ENCODE data around the gene PRUNE1. TPM values are rescaled to one million over a fixed set of nuclear protein-coding genes. Genes with fewer than 3 reads are reported as not detected.

The PRUNE1 gene
- total and polyA plus RNA-seq, 11 donors = 15.1 to 65.3 (median 39.8) TPM

DNA sequence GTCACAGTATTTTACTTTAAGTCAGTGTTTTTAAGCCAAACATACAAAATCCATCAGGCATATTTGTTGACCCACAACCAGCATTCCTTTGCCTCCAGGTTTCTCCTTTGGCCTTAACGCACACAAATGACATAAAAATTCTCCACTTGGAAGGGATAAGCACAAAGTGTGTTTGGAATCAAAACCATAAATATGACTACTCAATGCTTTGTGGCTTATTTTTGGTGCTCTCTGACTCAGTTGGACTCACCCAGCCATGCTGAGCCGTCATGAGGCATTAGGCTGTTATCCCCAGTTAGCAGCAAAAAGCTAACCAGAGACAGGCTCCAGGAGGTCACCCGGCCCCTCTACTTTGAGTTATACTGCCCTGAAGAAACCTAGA lies 948 bp downstream of the PRUNE1 start:
- peak overlapping the region; percentile 80 to 96 (median 90) for H3K27ac ChIP-seq
- intact Hi-C loops (cut with DNase I) = loop anchor here in 5 of 10 donors (5.0 kb wide), 4 partner anchors 38 to 138 kb away; partner anchors contain the start of genes CDC42SE1 (in 4 of the 5), C1orf56 (in 1 of the 5), GABPB2 (in 1 of the 5) and SEMA6C (in 1 of the 5)
- H3K36me3 ChIP-seq = peaks cover 0 to 7% (median 0%) of the 10 kb centered on the region in 9 donors
- no peak for DNase-seq
- peaks cover 9 to 85% (median 63%) of the 10 kb centered on the region in 12 donors for H3K4me1 ChIP-seq
- H3K9me3 ChIP-seq = no peaks in the 10 kb centered on the region
- peak overlapping the region; percentile 35 to 87 (median 75) for H3K4me3 ChIP-seq
- H3K27me3 ChIP-seq = no peaks in the 10 kb centered on the region
- 34 to 58% (median 46%) methylated on average over 3 of the region's 3 CpGs for WGBS, 4 donors
- TF ChIP-seq POLR2A (IDR thresholded peaks at IDR 0.05) = no peak
- TF ChIP-seq, protein P1, sequence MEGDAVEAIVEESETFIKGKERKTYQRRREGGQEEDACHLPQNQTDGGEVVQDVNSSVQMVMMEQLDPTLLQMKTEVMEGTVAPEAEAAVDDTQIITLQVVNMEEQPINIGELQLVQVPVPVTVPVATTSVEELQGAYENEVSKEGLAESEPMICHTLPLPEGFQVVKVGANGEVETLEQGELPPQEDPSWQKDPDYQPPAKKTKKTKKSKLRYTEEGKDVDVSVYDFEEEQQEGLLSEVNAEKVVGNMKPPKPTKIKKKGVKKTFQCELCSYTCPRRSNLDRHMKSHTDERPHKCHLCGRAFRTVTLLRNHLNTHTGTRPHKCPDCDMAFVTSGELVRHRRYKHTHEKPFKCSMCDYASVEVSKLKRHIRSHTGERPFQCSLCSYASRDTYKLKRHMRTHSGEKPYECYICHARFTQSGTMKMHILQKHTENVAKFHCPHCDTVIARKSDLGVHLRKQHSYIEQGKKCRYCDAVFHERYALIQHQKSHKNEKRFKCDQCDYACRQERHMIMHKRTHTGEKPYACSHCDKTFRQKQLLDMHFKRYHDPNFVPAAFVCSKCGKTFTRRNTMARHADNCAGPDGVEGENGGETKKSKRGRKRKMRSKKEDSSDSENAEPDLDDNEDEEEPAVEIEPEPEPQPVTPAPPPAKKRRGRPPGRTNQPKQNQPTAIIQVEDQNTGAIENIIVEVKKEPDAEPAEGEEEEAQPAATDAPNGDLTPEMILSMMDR (IDR thresholded peaks at IDR 0.05) = no peak
- no peak for ATAC-seq

DNA sequence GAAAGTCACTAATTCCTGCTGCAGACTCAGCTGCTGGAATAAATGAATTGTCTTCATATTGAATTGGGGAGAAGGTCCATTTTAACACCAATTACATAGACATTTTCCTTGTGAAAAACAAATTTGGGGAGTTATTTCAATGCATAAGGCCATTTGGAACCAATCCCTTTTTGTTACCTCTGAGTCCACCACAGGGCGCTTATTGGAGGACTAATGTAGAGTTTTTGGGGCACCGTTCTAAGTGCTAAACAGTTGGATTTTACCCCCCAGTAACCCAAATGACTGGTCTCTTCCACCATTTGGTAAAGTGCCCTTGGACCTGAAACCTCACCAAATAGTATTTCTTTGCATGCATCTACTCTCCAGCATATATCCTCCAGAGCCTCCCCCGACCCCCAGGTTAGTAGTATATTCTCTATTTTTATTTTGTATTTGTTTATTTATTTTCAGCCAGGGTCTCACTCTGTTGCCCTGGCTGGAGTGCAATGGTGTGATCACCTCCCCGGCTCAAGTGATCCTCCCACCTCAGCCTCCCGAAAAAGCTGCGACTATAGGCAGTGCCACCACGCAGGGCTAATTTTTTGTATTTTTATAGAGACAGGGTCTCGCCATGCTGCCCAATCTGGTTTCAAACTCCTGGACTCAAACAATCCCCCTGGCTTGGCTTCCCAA lies 1.6 kb downstream of the PRUNE1 start:
- DNase-seq (no peak), ATAC-seq (no peak)
- H3K4me3 ChIP-seq = peak overlapping the region in 8 of 12 donors; percentile 70 to 87 (median 78)
- intact Hi-C loops (cut with DNase I) = loop anchor here in 5 of 10 donors (5.0 kb wide), 4 partner anchors 37 to 137 kb away; partner anchors contain the start of genes CDC42SE1 (in 4 of the 5), C1orf56 (in 1 of the 5), GABPB2 (in 1 of the 5) and SEMA6C (in 1 of the 5)
- H3K9me3 ChIP-seq = no peaks in the 10 kb centered on the region
- peaks cover 6 to 82% (median 59%) of the 10 kb centered on the region in 12 donors for H3K4me1 ChIP-seq
- peaks cover 0 to 7% (median 0%) of the 10 kb centered on the region in 9 donors for H3K36me3 ChIP-seq
- TF ChIP-seq, protein P1 (IDR thresholded peaks at IDR 0.05) = no peak
- TF ChIP-seq POLR2A (IDR thresholded peaks at IDR 0.05) = no peak
- 94 to 97% (median 96%) methylated on average over 8 of the region's 8 CpGs for WGBS, 4 donors
- no peaks in the 10 kb centered on the region for H3K27me3 ChIP-seq
- peak overlapping the region in 11 of 12 donors; percentile 89 to 96 (median 91) for H3K27ac ChIP-seq

DNA sequence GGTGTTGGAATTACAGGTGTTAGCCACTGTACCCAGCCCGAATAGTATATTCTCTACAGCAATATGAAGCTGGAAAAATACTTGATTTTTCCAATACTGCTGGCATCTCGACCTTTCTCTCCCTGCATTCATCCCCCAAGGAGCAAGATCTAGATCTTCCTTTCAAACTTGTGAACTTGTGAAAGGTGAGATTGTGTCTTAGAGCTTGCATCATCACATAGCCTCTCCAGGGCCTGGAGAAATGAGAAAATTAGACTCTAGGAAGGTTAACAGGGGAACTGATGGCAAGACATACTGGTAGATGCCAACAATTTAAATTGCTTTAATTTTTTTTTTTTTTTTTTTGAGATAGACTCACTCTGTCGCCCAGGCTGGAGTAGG lies 2.1 kb downstream of the PRUNE1 start:
- Histone ChIP-seq H3K36me3 (peaks cover 0 to 7% (median 0%) of the 10 kb centered on the region in 9 donors), H3K9me3 (no peaks in the 10 kb centered on the region), H3K27ac (peak overlapping the region in 6 of 12 donors; percentile 1 to 94 (median 86)), H3K4me1 (peaks cover 6 to 77% (median 53%) of the 10 kb centered on the region in 12 donors), H3K4me3 (no peak overlapping the region), H3K27me3 (no peaks in the 10 kb centered on the region)
- ATAC-seq (no peak), DNase-seq (no peak)
- intact Hi-C loops (cut with DNase I) = no loop called here
- WGBS, 4 donors = 88 to 92% (median 91%) methylated on average over 3 of the region's 3 CpGs
- no peak for TF ChIP-seq POLR2A (IDR thresholded peaks at IDR 0.05)
- TF ChIP-seq, protein P1 (IDR thresholded peaks at IDR 0.05) = no peak

DNA sequence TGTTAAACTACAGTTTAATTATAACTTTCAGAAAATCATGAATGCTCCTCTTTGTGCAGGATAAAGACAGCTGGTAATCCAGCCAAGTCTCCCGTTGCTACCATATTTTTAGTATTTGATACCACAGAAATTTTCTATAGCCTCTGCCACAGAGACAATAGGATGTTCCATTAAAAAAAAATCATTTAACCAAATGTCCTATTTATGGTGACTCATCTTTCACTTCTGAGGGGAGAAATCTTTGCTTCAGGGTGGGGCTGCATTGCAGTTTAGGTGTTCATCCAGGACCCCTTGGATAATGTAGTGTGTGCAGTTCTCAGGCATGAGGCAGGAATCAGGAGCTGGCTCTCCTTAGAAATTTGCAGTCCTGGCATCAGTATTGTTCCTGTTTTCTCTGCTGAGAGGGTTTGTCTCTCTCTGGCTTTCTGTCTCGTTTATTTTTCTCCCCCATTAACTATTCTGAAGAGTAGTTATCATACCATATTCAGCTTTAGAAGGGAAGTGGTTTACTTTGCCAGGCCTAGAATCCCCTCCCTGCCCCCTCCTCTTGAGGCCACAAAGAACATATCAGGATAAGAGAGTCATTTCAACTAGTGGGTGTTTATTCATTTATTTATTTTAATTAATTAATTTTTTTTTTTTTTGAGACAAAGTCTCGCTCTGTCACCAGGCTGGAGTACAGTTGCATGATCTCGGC lies 3.1 kb downstream of the PRUNE1 start:
- Histone ChIP-seq H3K27ac (peak overlapping the region; percentile 54 to 97 (median 84)), H3K4me1 (peaks cover 6 to 75% (median 52%) of the 10 kb centered on the region in 12 donors), H3K9me3 (no peaks in the 10 kb centered on the region), H3K27me3 (no peaks in the 10 kb centered on the region), H3K36me3 (peaks cover 0 to 7% (median 0%) of the 10 kb centered on the region in 9 donors), H3K4me3 (no peak overlapping the region)
- 42 to 56% (median 49%) methylated on average over 4 of the region's 4 CpGs for WGBS, 4 donors
- ATAC-seq (no peak), DNase-seq (no peak)
- TF ChIP-seq, protein P1 (IDR thresholded peaks at IDR 0.05) = no peak
- TF ChIP-seq POLR2A (IDR thresholded peaks at IDR 0.05) = no peak
- intact Hi-C loops (cut with DNase I) = no loop called here
